ENCODE data around the gene ANKRD11.

The ANKRD11 gene

DNA sequence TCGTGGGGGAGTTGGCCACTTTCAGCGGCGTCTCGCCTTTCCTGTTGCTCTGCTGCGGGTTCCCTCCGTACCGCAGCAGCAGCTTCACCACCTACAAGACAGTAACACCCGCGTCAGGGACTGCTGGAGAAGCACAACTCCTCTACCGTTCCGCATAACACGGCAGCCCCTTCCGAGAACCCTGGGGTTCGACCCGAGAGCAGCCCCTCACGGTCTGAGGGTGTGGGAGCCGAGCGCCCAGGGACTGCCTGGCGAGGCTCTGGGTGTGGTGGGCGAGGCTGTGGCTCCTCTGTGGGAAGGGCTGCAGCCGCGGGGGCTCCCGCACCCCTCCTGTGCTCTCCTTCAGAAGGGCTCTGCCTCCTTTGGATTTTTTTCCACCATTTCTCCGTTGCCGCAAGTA lies 204.3 kb downstream of the ANKRD11 start:
- H4K20me1 ChIP-seq (ENCODE audit: insufficient read depth), result no peaks in the 10 kb centered on the region

DNA sequence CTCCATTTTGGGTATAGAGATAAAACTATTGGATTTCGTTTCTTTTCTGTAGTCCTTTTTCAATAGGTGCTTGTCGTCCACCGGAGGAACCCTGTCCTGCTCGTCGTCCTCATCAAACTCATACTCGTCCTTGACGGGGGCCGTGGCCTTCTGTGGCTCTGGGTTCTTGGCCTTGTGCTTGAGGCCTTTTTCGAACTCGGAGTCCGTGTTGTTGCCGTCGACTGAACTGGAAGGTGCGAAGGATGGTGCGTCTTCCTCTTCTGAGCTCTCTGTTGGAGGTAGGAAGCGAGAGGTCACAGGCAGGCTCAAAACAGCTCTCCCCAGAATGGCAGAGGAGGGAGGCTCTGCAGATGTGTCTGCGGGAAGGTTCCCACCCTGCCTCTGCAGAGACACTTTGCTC lies 205.0 kb downstream of the ANKRD11 start:
- Histone ChIP-seq H3K79me2 (ENCODE audit: insufficient read depth, low read depth) (no peaks in the 10 kb centered on the region; the same call in 1 of the 2 replicates), H3K9ac (no peak overlapping the region), H3K4me3 (IDR thresholded peaks at IDR 0.05; ENCODE audit: insufficient read depth, low read depth, low read length) (no peak overlapping the region), H3K36me3 (ENCODE audit: insufficient read depth) (peaks cover 8% of the 10 kb centered on the region; the same call in 1 of the 2 replicates), H3K4me2 (no peak overlapping the region), H3K27me3 (ENCODE audit: insufficient read depth, low read depth) (no peaks in the 10 kb centered on the region), H3K27ac (no peak overlapping the region), H4K20me1 (ENCODE audit: insufficient read depth) (no peaks in the 10 kb centered on the region), H2AFZ (ENCODE audit: low read depth) (no peak overlapping the region), H3K4me1 (ENCODE audit: low read depth, poor library complexity, severe bottlenecking) (no peaks in the 10 kb centered on the region)
- TF ChIP-seq CTCF (conservative IDR thresholded peaks at IDR 0.05; ENCODE audit: low read depth, low read length), result no peak

More for the DNA sequence above, 204.3 kb downstream of the ANKRD11 start:
- Histone ChIP-seq H3K4me3 (IDR thresholded peaks at IDR 0.05; ENCODE audit: insufficient read depth, low read depth, low read length) (no peak overlapping the region), H3K36me3 (ENCODE audit: insufficient read depth) (peaks cover 8% of the 10 kb centered on the region; the same call in 1 of the 2 replicates), H3K79me2 (ENCODE audit: insufficient read depth, low read depth) (no peaks in the 10 kb centered on the region; the same call in 1 of the 2 replicates), H3K4me2 (no peak overlapping the region), H3K27ac (no peak overlapping the region), H3K9ac (no peak overlapping the region), H3K27me3 (ENCODE audit: insufficient read depth, low read depth) (no peaks in the 10 kb centered on the region), H2AFZ (ENCODE audit: low read depth) (no peak overlapping the region), H3K4me1 (ENCODE audit: low read depth, poor library complexity, severe bottlenecking) (no peaks in the 10 kb centered on the region)
- TF ChIP-seq CTCF (conservative IDR thresholded peaks at IDR 0.05; ENCODE audit: low read depth, low read length), result no peak

- TF ChIP-seq CTCF (conservative IDR thresholded peaks at IDR 0.05; ENCODE audit: low read depth, low read length), result no peak
- Histone ChIP-seq H3K27me3 (ENCODE audit: insufficient read depth, low read depth) (no peaks in the 10 kb centered on the region), H3K9ac (no peak overlapping the region), H3K4me1 (ENCODE audit: low read depth, poor library complexity, severe bottlenecking) (no peaks in the 10 kb centered on the region), H3K4me3 (IDR thresholded peaks at IDR 0.05; ENCODE audit: insufficient read depth, low read depth, low read length) (no peak overlapping the region), H4K20me1 (ENCODE audit: insufficient read depth) (no peaks in the 10 kb centered on the region), H3K27ac (no peak overlapping the region), H3K4me2 (no peak overlapping the region), H2AFZ (ENCODE audit: low read depth) (no peak overlapping the region), H3K36me3 (ENCODE audit: insufficient read depth) (peaks cover 8% of the 10 kb centered on the region; the same call in 1 of the 2 replicates), H3K79me2 (ENCODE audit: insufficient read depth, low read depth) (no peaks in the 10 kb centered on the region; the same call in 1 of the 2 replicates)
Observed at GRCh38 chr16:89283449-89283848, 206.9 kb downstream of the ANKRD11 start.

DNA sequence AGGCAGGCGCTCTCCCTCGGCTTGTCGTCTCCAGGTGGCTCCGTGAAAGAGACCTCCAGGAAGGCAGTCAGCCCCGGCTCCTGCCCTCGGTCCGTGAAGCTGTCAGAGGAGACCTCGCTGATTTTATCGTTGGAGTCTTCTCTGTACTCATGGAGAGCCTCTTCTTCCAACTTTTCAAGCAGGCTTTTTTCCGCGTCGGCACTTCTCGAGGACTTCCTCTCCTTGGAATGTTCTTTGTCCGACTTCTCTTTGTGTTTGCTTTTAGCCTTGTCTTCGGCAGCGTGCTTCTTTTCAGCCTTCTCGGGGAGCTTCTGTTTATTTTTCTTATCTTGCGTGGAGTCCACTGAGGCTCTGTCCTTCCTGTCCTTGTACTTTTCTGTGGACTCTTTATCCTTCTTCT lies 207.8 kb downstream of the ANKRD11 start:
- Histone ChIP-seq H3K27ac (no peak overlapping the region), H3K79me2 (ENCODE audit: insufficient read depth, low read depth) (no peaks in the 10 kb centered on the region), H3K9ac (no peak overlapping the region), H4K20me1 (ENCODE audit: insufficient read depth) (no peaks in the 10 kb centered on the region), H2AFZ (ENCODE audit: low read depth) (no peak overlapping the region), H3K27me3 (ENCODE audit: insufficient read depth, low read depth) (no peaks in the 10 kb centered on the region), H3K36me3 (ENCODE audit: insufficient read depth) (peaks cover 8% of the 10 kb centered on the region; the same call in 1 of the 2 replicates), H3K4me3 (IDR thresholded peaks at IDR 0.05; ENCODE audit: insufficient read depth, low read depth, low read length) (no peak overlapping the region), H3K4me2 (no peak overlapping the region), H3K4me1 (ENCODE audit: low read depth, poor library complexity, severe bottlenecking) (no peaks in the 10 kb centered on the region)
- no peak for TF ChIP-seq CTCF (conservative IDR thresholded peaks at IDR 0.05; ENCODE audit: low read depth, low read length)

All from KMS-11 (cell line).